Activated CD4-positive, alpha-beta T cell treated with anti-CD3 and anti-CD28 coated beads, Interleukin-2, amount 50 U/mL, for 48 hours (primary cell): ENCODE data around the gene ARF5.
A peak's percentile ranks its signal among the peaks of the same experiment; 100 is the strongest.

Experiments
- DNase-seq, 2 experiments: peaks; one replicate each; pipeline ENCODE4 v3.0.0-alpha.2; 2020

The ARF5 gene

DNA sequence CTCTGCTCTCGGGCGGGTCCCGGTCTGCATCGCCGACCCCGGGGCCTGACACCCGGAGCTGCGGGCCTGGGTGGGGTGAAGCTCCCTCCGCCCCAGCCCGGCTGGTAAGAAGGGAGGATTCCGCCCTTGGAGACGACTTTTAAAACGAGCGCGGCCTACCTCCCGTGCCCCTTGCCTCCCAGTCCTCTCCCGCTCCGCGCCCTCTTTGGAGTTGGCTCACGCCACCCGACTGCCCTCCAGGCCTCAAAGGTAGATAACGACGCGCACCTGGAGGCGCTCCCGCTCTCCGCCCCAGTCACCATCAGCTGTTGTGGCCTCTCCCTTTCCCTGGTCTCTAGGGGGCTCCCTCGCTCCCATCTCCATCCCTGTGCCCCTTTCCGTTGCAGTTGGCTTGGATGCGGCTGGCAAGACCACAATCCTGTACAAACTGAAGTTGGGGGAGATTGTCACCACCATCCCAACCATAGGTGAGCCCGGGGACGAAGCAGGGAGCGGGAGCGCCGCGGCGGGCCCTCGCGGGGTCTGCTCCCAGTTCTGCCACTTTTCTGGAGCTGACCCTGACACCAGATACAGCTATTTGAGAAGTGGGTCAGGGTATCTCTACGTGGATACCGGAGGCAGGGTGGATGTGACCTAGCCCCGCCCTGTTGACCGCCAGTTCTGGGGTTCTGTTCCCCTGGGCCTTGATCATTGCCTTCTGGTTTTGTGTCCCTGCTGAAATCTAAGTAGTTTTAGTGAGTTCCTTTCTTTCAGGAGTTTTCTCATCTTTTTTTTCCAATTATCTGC, 679 bp downstream of the ARF5 start:
- peak; percentile 26 to 36 for DNase-seq

DNA sequence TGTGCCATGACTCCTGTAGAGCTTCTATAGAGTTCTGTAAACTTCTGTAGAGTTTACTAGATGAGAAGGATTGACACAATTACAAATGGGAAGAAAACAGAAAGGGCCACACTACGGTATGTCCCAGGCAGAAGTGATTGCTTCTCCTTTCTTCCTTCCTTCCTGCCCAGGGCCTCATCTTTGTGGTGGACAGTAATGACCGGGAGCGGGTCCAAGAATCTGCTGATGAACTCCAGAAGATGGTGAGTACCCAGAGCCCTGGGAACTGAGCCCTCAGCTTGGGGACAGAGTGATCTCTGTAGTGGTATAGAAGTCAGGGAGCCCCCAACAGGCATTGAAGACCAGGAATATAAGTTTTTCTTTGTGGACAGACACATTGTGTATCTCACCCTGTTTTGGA, 1.7 kb downstream of the ARF5 start:
- no peak for DNase-seq

DNA sequence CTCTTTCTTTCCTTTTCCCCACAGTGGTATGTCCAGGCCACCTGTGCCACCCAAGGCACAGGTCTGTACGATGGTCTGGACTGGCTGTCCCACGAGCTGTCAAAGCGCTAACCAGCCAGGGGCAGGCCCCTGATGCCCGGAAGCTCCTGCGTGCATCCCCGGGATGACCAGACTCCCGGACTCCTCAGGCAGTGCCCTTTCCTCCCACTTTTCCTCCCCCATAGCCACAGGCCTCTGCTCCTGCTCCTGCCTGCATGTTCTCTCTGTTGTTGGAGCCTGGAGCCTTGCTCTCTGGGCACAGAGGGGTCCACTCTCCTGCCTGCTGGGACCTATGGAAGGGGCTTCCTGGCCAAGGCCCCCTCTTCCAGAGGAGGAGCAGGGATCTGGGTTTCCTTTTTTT, 3.0 kb downstream of the ARF5 start:
- no peak for DNase-seq

DNA sequence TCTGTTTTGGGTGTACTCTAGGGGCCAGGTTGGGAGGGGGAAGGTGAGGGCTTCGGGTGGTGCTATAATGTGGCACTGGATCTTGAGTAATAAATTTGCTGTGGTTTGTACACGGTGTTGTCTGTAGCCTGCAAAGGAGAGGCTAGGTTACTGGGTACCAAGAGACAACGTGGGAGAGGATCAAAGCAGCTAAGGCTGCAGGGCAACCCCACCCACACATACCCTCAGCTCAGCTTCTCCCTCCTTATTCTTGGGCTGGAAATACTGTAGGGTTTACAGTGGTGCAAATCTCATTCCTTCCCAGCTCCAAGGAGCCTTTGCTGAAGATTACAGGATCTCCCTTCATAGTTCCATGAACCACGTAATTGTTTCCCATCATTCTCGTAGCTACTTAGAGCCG, 3.4 kb downstream of the ARF5 start:
- DNase-seq, result no peak

DNA sequence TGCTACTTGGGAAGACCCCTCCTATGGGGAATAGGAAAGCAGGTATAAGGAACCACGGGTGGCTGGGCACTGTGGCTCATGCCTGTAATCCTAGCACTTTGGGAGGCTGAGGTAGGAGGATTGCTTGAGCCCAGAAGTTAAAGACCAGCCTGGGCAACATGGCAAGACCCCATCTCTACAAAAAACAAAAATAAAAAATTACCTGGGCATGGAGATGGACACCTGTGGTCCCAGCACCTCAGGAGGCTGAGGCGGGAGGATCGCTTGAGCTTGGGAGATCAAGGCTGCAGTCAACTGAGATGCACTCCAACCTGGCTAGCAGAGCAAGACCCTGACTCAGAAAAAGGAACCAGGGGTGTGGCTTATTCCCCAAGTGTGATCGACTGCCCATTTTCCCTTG, 4.3 kb downstream of the ARF5 start:
- no peak for DNase-seq

DNA sequence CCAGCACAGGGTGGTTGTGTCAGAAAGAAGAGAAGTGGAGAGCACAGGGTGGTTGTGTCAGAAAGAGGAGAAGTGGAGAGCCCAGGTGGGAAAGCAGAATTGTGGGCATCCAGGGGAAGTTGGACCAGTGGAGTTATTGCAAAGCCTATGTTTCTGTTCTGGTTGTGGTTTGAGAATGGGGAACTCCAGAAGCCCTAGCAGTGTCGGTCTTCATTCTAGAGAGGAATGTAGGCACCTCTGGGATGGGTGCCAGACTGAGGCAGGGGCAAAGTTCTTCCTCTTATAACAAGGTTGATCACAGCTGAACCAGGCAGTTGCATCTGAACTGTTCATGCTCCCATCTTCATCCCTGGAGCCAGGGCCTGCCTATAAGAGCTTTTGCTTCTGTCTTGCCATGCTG, 6.3 kb downstream of the ARF5 start:
- DNase-seq, result no peak

DNA sequence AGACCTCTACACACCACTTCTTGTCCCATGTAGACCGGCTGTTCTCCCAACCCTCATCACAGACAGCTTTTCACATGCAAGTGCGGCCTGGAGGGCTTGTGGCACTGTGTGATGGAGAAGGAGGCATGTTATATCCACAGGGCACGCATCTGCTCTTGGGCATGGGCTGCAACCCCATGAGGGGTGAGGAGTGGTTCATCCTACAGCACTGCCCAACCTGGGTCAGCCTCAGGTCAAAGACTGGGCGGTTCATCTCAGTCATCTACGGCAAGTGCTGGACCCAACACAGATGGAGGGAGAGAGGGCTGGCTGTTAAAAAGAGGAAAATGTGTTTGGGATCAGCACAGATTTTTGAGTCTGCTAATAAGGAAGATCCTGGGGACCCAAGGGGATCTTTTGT, 7.5 kb downstream of the ARF5 start:
- DNase-seq, result no peak

DNA sequence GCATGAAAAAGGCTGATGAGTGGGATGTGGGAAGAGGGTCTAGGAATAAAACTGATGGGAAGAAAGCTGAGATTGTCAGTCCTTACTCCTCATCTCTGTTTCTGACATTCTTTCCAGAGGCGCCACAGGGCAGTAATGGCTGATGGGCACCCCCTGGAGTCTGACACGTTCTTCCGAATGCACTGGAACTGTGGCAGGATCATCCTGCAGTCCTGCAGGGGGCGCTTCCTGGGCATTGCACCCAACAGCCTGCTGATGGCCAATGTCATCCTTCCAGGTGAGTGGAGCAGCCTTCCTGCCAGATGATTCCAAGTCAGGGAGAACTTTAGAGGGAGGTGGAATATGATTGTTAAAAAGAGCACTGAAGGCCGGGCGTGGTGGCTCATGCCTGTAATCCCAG, 10.1 kb downstream of the ARF5 start:
- DNase-seq, result no peak

DNA sequence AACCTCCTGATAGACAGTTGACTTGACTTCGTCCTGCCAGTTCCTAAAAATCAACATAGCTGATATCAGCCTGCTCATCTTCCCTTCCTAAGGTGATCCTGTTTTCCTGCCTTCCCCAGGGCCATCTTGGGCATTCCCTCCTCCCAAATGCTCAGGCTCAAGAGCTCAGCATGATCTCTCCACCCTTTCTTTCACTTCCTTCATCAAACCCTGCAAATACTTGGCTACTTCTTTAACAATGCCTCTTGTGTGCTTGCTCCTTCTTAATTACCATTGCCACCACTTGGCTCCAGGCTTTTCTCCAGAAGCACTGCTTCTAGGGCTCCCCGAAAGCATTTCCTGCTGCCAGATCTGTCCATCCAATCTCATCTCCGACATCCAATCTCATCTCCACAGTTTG, 12.7 kb downstream of the ARF5 start:
- no peak for DNase-seq

DNA sequence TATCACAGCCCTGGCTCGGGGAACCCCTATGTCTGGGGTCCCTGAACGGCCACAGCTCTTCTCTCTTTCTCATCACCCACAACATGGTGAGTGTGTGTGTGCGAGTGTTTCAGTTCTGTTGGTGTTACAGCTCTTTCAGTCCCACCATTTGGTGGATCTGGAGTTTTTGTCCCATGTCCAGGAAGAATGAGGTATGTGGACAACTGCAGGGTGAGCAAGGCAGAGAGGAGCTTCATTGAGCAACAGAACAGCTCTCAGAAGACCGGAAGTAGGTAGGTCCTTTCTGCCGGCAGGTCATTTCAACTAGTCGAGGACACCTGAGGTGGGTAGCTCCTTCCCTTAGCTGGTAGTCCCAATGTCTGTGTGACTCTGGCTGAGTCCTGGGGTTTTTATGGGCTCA, 20.2 kb downstream of the ARF5 start:
- DNase-seq, result no peak

DNA sequence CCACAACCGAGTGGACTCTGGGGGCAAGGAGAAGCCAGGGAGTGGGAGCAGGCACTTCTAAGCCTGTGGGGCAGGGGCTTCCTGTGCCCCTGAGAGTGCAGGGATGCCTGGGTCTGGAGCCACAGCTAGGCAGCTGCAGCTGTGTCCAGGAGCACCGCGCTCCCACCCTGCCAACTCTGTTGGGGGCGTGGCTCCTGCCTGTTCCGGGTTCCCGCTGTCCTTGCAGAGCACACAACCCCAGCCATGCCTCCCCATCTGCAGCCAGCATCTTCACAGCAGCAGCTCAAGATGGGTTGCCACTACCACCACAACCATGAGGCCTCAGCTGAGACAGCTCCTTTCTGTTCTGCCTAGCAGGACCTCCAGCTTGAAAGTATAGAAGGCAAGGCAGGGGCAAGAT, 21.1 kb downstream of the ARF5 start:
- no peak for DNase-seq

DNA sequence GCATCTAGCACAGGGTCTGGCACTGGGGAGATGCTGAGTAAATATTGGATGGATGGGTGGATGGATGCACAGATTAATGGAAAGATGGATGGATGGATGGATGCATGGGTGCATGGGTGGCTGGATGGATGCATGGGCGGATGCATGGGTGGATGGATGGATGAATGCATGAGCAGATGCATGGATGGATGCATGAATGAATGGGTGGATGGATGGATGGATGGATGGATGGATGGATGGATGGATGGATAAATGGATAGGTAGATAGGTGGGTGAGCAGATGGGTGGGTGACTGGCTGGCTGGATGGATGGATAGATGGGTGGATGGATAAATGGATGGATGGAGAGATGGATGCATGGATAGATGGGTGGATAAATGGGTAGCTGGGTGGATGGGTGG, 24.1 kb downstream of the ARF5 start:
- no peak for DNase-seq

DNA sequence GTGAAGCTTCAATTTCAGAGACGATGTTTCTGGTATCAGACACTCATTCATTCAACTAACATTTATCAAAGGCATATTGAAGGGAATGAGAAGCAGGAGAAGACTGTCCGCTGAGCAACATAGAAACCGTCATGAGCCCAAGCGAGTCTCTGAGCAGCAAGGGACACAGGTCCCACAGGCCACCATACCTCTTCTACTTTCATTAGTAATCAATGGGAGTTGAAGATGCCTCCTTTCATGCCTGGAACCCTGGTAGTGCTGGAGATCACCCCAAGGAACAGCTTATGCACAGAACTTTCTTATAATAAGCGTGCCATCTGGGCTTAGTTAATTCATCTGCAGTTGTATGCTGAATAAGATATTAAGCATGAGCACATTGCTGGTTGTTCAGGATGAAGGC, 28.5 kb downstream of the ARF5 start:
- no peak for DNase-seq

DNA sequence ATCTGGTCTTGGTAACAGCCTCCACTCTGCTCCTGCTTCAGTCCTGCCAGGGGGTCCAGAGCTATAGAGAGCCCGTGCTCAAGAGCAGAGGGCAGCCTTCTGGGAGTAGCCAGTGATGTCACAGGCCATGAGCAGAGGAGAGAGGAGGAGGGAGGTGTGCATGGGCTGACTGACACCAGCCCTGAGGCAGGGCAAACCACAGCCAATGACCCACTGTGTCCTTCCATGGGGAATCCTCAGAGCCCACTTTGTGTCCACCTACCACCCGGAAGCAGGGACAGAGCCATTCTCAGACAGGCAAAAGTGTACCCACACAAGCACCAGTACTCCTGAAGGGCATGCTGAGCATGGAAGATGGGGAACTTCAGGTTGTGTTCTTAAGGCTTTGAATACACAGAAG, 29.8 kb downstream of the ARF5 start, which contains the start of gene PAX4:
PAX4 (minus strand) TSS at position 101 of the 400 bp plus-strand sequence. CDS start 2,214 bp downstream, outside the sequence.
- no peak for DNase-seq

DNA sequence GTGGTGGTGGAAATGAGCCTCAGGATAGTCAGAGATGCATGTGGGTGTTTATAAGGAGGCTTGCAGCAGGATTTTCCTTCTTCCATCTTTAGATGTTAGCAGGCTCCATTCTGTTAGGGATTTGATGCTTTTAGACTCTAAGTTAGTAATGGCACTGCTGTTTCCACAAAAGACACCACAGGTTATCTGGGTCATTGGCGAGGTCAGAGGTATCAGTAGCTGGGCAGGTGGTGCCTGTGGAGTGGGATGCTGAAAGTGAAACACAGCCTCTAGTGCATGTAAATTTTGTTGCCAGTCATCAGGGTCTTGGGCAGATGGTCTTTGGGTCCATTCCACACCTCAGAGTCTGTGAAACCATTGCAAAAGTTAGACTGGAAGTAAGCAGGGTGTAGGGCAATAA, 30.6 kb downstream of the ARF5 start:
- DNase-seq, result no peak

DNA sequence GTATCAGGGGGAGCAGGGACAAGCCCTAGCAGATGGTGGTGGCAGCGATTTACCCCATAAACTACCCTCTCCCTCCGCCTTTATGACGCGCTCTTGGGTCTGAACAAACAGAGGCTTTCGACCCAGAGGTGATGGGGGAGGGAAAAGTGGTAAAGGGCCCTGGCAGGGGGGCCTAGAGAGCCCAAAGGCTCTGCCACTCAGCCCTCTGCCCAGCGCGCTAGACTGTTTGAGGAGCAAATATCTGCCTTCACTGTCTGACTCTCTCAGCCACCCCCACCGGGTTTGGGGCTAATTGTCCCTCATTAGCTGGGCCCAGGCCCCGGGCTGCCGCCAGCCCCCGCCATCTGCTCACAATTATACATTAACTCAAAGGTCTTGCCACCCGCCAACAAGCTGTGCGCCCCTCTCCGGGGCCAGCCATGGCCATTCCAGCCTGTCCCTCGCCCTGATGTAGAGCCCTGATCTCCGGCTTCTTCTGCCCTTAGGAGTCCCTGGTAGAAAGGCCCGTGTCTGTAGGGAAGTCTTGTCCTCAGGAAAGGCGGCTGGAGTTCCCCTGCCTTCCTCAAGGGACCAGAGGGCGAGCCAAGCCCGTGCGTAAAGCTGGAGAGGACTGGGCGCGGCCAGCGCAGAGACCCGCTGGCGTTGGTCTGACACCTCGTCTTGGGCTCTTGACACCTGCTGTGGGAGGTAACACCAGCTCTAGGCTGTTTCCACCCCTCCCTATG, 31.6 kb downstream of the ARF5 start:
- no peak for DNase-seq

DNA sequence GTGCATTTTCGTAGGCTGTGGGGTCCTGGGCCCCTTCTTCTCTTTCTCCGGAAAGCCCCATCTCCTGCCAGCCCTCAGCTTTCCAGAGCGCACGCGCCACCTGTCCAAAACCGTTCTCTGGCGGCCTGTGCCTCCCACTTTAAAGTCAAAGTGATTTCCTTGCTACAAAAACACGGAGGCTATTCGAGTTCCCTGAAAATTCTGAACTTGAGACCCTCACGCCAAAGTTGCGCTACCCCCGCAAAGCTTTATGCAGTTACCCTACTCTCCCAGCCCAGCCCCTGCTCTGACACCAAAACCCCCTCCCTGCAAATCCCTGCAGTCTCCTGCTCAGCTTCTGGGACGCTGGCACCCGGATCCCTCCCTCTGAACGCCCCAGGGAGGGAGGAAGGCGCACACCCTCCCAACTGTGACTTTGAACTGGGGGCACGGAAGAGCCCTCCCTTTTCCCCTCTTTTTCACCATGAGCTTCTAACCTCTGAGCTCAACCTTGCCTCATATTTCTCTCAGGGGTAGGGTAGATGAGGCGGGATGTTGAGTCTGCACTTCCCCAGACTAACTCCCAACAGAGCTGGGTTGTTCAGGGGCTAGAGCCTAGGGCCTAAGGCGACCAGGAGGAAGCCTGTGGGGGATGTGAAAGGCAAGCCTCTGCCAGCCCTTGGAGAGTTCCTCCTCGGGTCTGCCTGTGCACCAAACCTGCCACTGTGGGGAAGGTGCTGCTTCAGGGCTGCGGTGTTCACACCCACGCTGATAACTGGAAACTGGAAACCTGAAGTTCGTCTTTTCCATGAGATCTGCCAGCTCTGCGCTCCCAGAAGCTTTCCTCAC, 32.4 kb downstream of the ARF5 start:
- no peak for DNase-seq

DNA sequence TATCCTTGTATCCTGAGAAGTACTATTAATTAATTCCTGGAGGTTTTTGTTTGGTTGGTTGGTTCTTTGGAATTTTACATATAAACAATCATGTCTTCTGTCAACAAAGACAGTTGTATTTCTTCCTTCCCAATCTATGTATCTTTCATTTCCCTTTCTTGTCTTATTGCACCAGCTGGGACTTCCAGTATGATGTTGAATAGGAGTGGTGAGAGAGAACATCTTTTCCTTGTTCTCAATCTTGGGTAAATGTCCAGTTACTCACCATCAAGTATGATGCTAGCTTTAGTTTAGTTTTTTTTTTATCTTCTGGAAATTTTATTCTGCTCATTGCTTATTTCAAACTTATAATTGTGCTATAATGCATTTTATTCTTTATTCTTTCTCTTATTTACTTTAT, 37.1 kb downstream of the ARF5 start:
- no peak for DNase-seq

DNA sequence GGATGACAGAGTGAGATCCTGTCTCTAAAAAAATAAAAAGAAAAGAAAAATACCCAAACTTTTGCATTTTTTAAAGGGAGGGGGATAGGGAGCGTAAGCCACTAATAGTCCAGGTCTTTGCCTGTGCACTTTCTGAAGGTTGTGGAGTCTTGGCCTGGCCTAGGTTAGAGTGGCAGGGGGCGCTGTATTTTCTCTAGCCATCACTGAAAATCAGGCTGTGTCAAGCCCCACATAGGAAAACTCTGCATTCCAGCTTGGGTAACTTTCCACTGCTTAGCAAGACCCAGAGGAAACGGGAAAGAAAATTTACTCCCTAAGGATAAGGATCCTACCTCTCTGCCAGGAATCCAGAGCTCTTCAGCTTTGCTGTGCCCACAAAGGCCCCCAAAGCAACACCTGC, 40.2 kb downstream of the ARF5 start:
- DNase-seq, result no peak

DNA sequence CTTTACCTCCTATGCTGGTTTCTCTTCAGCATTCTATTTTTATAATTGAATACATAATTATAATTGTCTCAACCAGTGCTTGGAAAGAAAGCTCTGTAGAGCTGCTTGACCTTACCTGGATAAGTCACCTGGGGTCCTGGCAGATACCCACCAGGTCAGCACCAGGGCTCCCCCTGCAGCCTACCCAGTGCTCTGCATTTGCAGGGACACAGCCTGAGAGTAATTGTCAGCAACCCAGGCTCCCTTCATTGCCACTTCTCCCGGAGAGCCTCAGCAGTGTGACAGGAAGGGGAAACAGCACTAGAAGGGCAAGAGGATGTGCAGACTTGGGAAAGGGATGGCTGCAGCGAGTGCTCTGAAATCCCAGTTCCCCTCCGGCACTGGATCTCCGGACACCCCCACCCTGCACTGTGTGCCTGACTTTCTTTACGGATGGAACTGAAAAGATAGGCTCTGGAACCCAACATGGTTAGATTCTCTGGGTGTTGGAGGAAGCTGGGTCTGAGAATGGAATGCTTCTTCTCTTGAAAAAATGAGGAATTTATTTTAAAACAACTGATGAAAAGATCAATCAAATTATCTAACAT, 41.1 kb downstream of the ARF5 start:
- peak; percentile 34 to 48 for DNase-seq

DNA sequence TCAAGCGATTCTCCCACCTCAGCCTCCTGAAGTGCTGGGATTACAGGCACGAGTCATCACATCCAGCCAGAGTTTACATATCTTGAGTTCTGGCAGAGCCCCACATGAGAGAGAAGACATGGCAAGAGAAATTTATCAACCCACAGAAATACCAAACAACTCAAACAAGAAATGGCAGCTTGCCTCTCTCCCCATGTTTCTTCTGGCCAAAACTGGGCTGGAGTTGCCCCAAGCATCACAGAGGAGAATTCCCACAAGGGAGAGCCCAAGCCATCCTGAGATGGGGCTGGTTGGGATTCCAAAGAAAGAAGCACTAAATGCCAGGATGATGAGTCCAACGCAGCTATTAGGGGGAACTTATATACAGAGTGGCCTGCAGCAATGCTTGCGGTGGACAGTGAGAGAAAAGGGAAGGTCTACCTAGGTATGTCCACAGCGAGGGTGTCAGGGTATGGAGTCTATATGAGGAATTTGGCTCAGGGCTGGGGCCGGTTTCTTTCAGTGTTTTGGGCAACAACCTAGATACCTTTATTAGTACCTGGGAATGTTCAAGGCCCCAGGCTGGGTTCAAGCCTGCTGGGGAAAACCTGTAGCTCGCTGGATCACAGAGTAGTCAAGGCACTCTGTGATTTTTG, 44.2 kb downstream of the ARF5 start:
- no peak for DNase-seq

DNA sequence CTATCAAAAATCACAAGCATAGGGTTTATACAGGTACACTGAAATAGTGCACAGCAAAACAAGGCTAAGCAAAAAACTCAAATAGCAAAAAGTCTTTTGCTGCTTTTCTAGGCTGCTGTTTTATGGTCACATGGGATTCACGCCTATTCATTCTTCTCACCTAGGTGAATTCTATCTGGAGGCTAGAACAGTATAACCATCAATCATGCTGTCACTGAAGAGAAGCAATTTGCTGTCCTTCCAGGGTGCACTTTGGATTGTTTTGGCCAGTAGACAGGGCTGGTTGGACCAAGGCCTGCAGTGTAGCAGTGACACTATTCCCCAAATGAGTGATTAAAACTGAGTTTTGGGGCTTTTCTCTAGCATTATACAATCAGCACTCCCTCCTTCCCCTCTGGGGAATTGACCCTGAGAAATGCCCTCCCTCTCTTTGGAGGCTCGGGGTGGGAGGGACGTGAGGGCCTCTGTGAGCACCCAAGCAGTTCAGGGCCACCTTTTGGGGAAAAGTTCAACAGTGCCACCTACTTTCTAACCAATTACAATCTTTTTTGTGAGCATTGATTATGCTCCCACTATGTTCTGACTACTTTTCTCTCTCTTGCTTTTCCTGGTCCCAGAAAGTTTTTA, 47.6 kb downstream of the ARF5 start:
- no peak for DNase-seq
